Heart left ventricle (tissue), 16 donors: ENCODE data around the gene GID4. TPM values are rescaled to one million over a fixed set of nuclear protein-coding genes. Genes with fewer than 3 reads are reported as not detected.

Source experiments
- ATAC-seq, 4 donors: fragments of 200-7000 bp; cut with Tn5 transposase; one replicate each; pipeline ENCODE4 v1.9.1; 2020 to 2022; ENCODE audit warnings: moderate library complexity in 4 of 4, mild to moderate bottlenecking in 3 of 4, moderate number of reproducible peaks in 1 of 4
- DNase-seq, 5 donors: peaks; one replicate each; pipeline ENCODE4 v3.0.0-alpha.2; 2020
- H3K27ac ChIP-seq, 12 donors: fragments of 200-600 bp; sonication (generic) in 4 of 12; one replicate each; pipeline versions ENCODE4 v1.5.0 to v1.8.0; 2016 to 2022; ENCODE audit warnings: mild to moderate bottlenecking in 2 of 12
- H3K27me3 ChIP-seq, 9 donors: fragments of 200-600 bp; sonication (generic) in 2 of 9; one replicate each; pipeline versions ENCODE4 v1.5.1 to v1.8.0; 2016 to 2022; ENCODE audit warnings: mild to moderate bottlenecking in 3 of 9
- H3K36me3 ChIP-seq, 9 donors: fragments of 200-600 bp; sonication (generic) in 2 of 9; one replicate each; pipeline versions ENCODE4 v1.5.0 to v1.8.0; 2018 to 2022; ENCODE audit warnings: mild to moderate bottlenecking in 2 of 9
- H3K4me1 ChIP-seq, 12 donors: fragments of 200-600 bp; sonication (generic) in 4 of 12; one replicate each; pipeline versions ENCODE4 v1.5.0 to v1.8.0; 2016 to 2022; ENCODE audit warnings: mild to moderate bottlenecking in 3 of 12
- H3K4me3 ChIP-seq, 12 donors: fragments of 200-600 bp; sonication (generic) in 4 of 12; one replicate each; pipeline versions ENCODE4 v1.5.0 to v1.8.0; 2017 to 2022; ENCODE audit warnings: mild to moderate bottlenecking in 9 of 12, moderate library complexity in 4 of 12
- H3K9me3 ChIP-seq, 12 donors: fragments of 200-600 bp; sonication (generic) in 4 of 12; one replicate each; pipeline versions ENCODE4 v1.5.0 to v1.8.0; 2016 to 2022; ENCODE audit warnings: mild to moderate bottlenecking in 1 of 12
- POLR2A ChIP-seq, 2 donors: fragments of 450-650 bp; IDR thresholded peaks; one replicate each; pipeline ENCODE4 v1.6.1; 2017; ENCODE audit warnings: antibody characterized with exemption in 2 of 2, mild to moderate bottlenecking in 2 of 2, moderate library complexity in 2 of 2
- WGBS, 4 donors: extraction: QIAGEN DNeasy Blood & Tissue Kit in 2 of 4; methylation state at CpG; one replicate each; pipeline versions ENCODE4 v1.1.5 to v1.1.7; 2013 to 2018; 5-methylcytosine and 5-hydroxymethylcytosine counted together
- intact Hi-C, 10 donors: fragments of 100-400 bp; cut with DNase I; formaldehyde crosslinking; loops; one replicate each; pipeline versions ENCODE4 v1.11.1 to v1.14.2; 2022
- polyA plus RNA-seq, 2 donors: library from polyadenylated mRNA; stranded (reverse); fragments of 200-250 nt; gene quantifications; one replicate each; pipeline ENCODE4 v1.2.3, GENCODE V29; 2013
- total RNA-seq, 9 donors: library from RNA; depleted of rRNA in 2 of 9; stranded (reverse); fragments of >200 nt in 2 of 9; fragmentation: NEBNext Ultra II Directional in 3 of 9; extraction: Animal tissue kit (Norgen Biotek cat#: 25700) in 3 of 9; gene quantifications; one replicate each; pipeline versions ENCODE4 v1.1.0 to v1.2.4, GENCODE V29; 2016 to 2023
- TF ChIP-seq, protein P1 (sequence below), 12 donors: fragments of 200-600 bp; sonication (generic) in 4 of 12; IDR thresholded peaks; one replicate each; pipeline versions ENCODE4 v1.5.0 to v1.8.0; 2018 to 2022; ENCODE audit warnings: antibody characterized with exemption in 12 of 12, mild to moderate bottlenecking in 5 of 12
- donor health status: ischemic (EF 13 %, LVEDD 7.1; RV severe dilation, severe dysfunction).
- donor health status: healthy with polysubstance abuse.
- donor health status: DM: no; HTN: yes; CAD: no.
- donor health status: DM: no; HTN: no; CAD: no.
- donor health status: ischemic (EF 25% LVEDD 6.9; RV normal size, moderate dysfunction).
- donor health status: ischemic (EF 25% LVEDD 5.7; RV mildly dilated, moderate dysfunction).
- donor health status: healthy.
- donor health status: DM: yes; HTN: yes; CAD: no.
- donor health status: ischemic (EF 35%, LVEDD 5.7; RV mildly dilated, moderate dysfunction).
- donor health status: nonischemic (EF 11% LVEDD 7.7; RV severe dilation, severe dysfunction).
- donor health status: DM: yes; HTN: yes; CAD: no.
- donor health status: PGD.
- donor health status: ischemic (EF 29% LVEDD 5.4; RV normal size, mild dysfunction).
- donor health status: nonischemic (EF 23%, LVEDD 6.1; RV moderate dilation, normal function).

Gene GID4
- total and polyA plus RNA-seq, 11 donors = 8.0 to 27.7 (median 18.2) TPM

DNA sequence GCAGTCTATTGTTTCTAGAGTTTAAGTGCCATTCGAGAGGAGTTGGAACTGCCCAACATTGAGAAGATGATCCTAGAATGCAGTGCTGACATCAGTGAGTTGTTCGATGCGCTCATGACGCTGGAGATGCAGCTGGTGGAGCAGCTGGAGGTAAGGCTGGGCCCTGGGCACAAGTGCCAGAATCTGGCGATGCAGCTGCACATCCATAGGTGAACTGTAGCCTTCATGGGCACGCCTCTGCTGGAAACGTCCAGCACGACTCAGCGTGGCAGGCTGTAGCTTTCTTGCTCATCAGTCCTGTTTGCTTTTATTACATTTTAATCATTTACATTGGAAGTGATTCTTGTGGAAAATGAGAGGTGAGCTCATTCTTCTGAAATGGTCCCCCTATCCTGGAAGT, 34.9 kb upstream of the GID4 start:
- H3K4me1 ChIP-seq = peaks cover 0 to 25% (median 0%) of the 10 kb centered on the region in 12 donors
- WGBS, 4 donors = 80 to 92% (median 84%) methylated on average over 9 of the region's 9 CpGs
- no peaks in the 10 kb centered on the region for H3K9me3 ChIP-seq
- ATAC-seq (no peak), DNase-seq (no peak)
- TF ChIP-seq POLR2A (IDR thresholded peaks at IDR 0.05) = no peak
- TF ChIP-seq, protein P1, sequence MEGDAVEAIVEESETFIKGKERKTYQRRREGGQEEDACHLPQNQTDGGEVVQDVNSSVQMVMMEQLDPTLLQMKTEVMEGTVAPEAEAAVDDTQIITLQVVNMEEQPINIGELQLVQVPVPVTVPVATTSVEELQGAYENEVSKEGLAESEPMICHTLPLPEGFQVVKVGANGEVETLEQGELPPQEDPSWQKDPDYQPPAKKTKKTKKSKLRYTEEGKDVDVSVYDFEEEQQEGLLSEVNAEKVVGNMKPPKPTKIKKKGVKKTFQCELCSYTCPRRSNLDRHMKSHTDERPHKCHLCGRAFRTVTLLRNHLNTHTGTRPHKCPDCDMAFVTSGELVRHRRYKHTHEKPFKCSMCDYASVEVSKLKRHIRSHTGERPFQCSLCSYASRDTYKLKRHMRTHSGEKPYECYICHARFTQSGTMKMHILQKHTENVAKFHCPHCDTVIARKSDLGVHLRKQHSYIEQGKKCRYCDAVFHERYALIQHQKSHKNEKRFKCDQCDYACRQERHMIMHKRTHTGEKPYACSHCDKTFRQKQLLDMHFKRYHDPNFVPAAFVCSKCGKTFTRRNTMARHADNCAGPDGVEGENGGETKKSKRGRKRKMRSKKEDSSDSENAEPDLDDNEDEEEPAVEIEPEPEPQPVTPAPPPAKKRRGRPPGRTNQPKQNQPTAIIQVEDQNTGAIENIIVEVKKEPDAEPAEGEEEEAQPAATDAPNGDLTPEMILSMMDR (IDR thresholded peaks at IDR 0.05) = no peak
- no peak overlapping the region for H3K4me3 ChIP-seq
- intact Hi-C loops = no loop called here
- no peaks in the 10 kb centered on the region for H3K27me3 ChIP-seq
- peaks cover 0 to 15% (median 0%) of the 10 kb centered on the region in 9 donors for H3K36me3 ChIP-seq
- no peak overlapping the region for H3K27ac ChIP-seq

DNA sequence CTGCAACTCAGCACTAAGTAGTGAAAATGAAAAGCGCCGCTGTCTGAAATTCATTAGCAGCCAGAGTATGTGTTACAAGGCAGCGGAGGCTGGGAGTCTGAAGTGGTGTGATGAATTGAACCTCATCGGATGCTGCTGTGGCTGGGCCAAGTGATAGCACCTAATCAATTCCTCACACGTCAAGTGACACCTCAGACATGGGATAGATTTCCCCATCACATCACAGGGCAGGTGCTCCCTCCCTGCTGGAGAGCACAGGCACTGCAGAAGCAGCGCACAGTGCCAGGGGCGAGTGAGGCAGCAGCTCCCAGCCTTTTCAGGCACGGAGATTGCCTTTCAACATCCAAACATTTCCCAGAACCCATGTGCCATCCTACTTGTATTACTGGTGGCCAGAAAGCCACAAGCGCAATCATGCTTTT, 34.3 kb upstream of the GID4 start:
- H3K9me3 ChIP-seq = no peaks in the 10 kb centered on the region
- DNase-seq (no peak), ATAC-seq (peak in 3 of 4 donors; percentile 60 to 71 (median 68))
- 54 to 76% (median 61%) methylated on average over 7 to 9 of the region's 9 CpGs for WGBS, 4 donors
- H3K36me3 ChIP-seq = peaks cover 0 to 18% (median 0%) of the 10 kb centered on the region in 9 donors
- TF ChIP-seq, protein P1 (IDR thresholded peaks at IDR 0.05) = peak in 10 of 12 donors; percentile 5 to 48 (median 27)
- TF ChIP-seq POLR2A (IDR thresholded peaks at IDR 0.05) = no peak
- H3K27ac ChIP-seq = peak overlapping the region in 1 of 12 donors; percentile 45
- H3K4me3 ChIP-seq = no peak overlapping the region
- H3K27me3 ChIP-seq = no peaks in the 10 kb centered on the region
- H3K4me1 ChIP-seq = peaks cover 0 to 31% (median 0%) of the 10 kb centered on the region in 12 donors
- intact Hi-C loops = no loop called here

DNA sequence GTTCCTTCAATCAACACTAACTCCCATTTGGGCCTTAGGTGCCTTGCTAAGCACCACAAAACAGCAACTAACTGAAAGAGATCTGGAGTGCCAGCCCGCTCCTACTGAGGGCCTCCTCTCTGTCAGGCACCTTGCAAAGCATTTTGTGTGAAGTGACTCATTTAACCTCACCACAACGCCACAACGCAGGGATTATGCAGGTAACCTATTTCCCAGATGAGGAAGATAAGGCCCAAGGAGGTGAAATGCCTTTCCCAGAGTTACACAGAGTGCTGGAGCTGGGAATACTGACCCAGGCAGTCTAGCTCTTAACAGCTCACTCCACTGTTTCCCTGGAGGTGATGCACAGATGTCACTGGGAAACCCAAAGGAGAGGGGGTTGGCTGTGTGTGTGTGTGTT, 33.7 kb upstream of the GID4 start:
- no peak overlapping the region for H3K4me3 ChIP-seq
- no peak for TF ChIP-seq POLR2A (IDR thresholded peaks at IDR 0.05)
- TF ChIP-seq, protein P1 (IDR thresholded peaks at IDR 0.05) = no peak
- intact Hi-C loops = no loop called here
- H3K27me3 ChIP-seq = no peaks in the 10 kb centered on the region
- peaks cover 0 to 18% (median 3%) of the 10 kb centered on the region in 9 donors for H3K36me3 ChIP-seq
- DNase-seq (no peak), ATAC-seq (no peak)
- H3K27ac ChIP-seq = peak overlapping the region in 2 of 12 donors; percentile 26 to 45
- WGBS, 4 donors = 66 to 83% (median 78%) methylated on average over 3 of the region's 3 CpGs
- peaks cover 0 to 34% (median 0%) of the 10 kb centered on the region in 12 donors for H3K4me1 ChIP-seq
- peaks cover 0 to 2% (median 0%) of the 10 kb centered on the region in 12 donors for H3K9me3 ChIP-seq

DNA sequence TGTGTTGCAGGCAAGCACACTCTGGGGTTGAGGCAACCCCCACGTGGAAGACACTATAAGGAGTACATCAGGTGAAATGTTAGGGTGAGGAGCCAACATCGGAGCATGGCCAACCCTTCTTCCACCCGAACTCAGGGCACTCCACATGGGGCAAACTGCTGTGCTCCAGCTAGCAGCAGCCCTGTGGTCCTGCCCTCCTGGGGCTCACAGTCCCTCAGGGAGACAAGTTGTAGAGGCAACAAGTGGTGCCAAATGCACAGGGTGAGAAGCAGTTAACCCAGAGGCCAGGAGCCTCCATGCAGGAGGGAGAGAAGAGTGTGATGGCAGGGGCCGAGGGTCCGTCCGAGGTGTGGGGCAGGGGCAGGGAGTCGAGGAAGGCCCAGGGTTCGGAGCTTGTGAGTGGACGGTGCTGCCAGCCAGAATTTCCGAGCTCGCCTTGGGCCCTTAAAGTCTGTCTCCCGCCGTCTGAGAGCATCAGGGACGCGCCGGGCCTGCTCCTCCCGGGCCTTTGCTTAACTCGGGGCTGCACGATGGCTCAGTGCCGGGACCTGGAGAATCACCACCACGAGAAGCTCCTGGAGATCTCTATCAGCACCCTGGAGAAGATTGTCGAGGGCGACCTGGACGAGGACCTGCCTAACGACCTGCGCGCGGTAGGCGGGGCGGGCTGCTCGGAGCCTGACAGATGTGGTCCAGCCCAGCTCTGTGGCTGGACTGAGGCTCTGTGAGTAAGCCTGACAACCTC, 32.5 kb upstream of the GID4 start:
- ATAC-seq (no peak), DNase-seq (no peak)
- intact Hi-C loops = no loop called here
- H3K4me3 ChIP-seq = no peak overlapping the region
- TF ChIP-seq, protein P1 (IDR thresholded peaks at IDR 0.05) = no peak
- no peak for TF ChIP-seq POLR2A (IDR thresholded peaks at IDR 0.05)
- peaks cover 0 to 4% (median 0%) of the 10 kb centered on the region in 12 donors for H3K9me3 ChIP-seq
- H3K4me1 ChIP-seq = peaks cover 0 to 34% (median 0%) of the 10 kb centered on the region in 12 donors
- WGBS, 4 donors = 72 to 86% (median 83%) methylated on average over 23 to 31 of the region's 31 CpGs
- no peak overlapping the region for H3K27ac ChIP-seq
- H3K27me3 ChIP-seq = no peaks in the 10 kb centered on the region
- peaks cover 0 to 18% (median 3%) of the 10 kb centered on the region in 9 donors for H3K36me3 ChIP-seq
